PC-9 (cell line): Measurements from ENCODE around the gene DLG2.

Experiments
- CTCF ChIP-seq: fragments of 200-600 bp; sonication (generic); conservative IDR thresholded peaks from 2 replicates; pipeline ENCODE4 v1.6.1; 2017; ENCODE audit warnings: mixed run types, antibody characterized with exemption, mild to moderate bottlenecking, moderate library complexity
- EZH2 ChIP-seq: fragments of 200-600 bp; sonication (generic); IDR thresholded peaks from 2 replicates; pipeline ENCODE4 v1.8.0; 2017; ENCODE audit warnings: antibody characterized with exemption, low read depth

GRCh38 chr11:85536438-85536837, 90.7 kb downstream of the DLG2 start:
- TF ChIP-seq CTCF (no peak), EZH2 (no peak)
